H1 (cell line): ENCODE data around the gene SAAL1. TPM values are rescaled to one million over a fixed set of nuclear protein-coding genes. Genes with fewer than 3 reads are reported as not detected.

Source experiments
- CTCF ChIA-PET: fragments of 300-600 bp; sonication (Branson Sonifier 250); formaldehyde crosslinking; loops from one replicate; lab custom pipeline; 2021; ENCODE audit not compliant: partially characterized antibody; lab: Charles Lee
- POLR2A ChIA-PET: fragments of 300-600 bp; sonication (Branson Sonifier 250); formaldehyde crosslinking; loops from one replicate; lab custom pipeline; 2021; ENCODE audit warnings: inconsistent platforms; ENCODE audit not compliant: partially characterized antibody; lab: Charles Lee
- DNase-seq, 2 experiments: peaks; one replicate each; pipeline versions ENCODE4 v3.0.0 to v3.0.0-alpha.2; 2010 to 2022; ENCODE audit warnings: low spot score in 2 of 2, low read depth in 1 of 2, mixed read lengths in 1 of 2
- FAIRE-seq: peaks from 2 replicates; lab custom pipeline; 2011; peaks lifted over from hg19 to GRCh38; lab: Jason Lieb, UNC
- H2AFZ ChIP-seq: 2 replicates; pipeline ENCODE4 v1.8.1; 2012; ENCODE audit warnings: low read length, inconsistent platforms
- H2AK5ac ChIP-seq: 2 replicates; pipeline ENCODE4 v1.6.1; 2013; ENCODE audit warnings: low read depth, low read length
- H2BK120ac ChIP-seq: replicated peaks from 2 replicates; pipeline ENCODE3; 2013; ENCODE audit warnings: low read depth, low read length, inconsistent platforms
- H2BK12ac ChIP-seq: 2 replicates; pipeline ENCODE4 v1.6.1; 2013; ENCODE audit warnings: low read depth, low read length
- H2BK15ac ChIP-seq: 2 replicates; pipeline ENCODE4 v1.6.1; 2013; ENCODE audit warnings: low read length
- H2BK20ac ChIP-seq: 2 replicates; pipeline ENCODE4 v1.6.1; 2013; ENCODE audit warnings: low read length
- H2BK5ac ChIP-seq: 2 replicates; pipeline ENCODE4 v1.6.1; 2013; ENCODE audit warnings: low read depth, low read length
- H3K14ac ChIP-seq: 2 replicates; pipeline ENCODE4 v1.6.1; 2013; ENCODE audit warnings: inconsistent platforms; ENCODE audit not compliant: insufficient read length
- H3K18ac ChIP-seq: 2 replicates; pipeline ENCODE4 v1.6.1; 2013; ENCODE audit warnings: low read length; ENCODE audit errors: extremely low read depth
- H3K23ac ChIP-seq: 2 replicates; pipeline ENCODE4 v1.6.1; 2013; ENCODE audit warnings: inconsistent platforms; ENCODE audit not compliant: insufficient read length
- H3K23me2 ChIP-seq: 2 replicates; pipeline ENCODE4 v1.6.1; 2013; ENCODE audit warnings: low read depth, low read length
- H3K27ac ChIP-seq: 2 replicates; pipeline ENCODE4 v1.6.1; 2011; ENCODE audit warnings: low read depth, low read length, inconsistent platforms
- H3K27me3 ChIP-seq, 4 experiments: replicated peaks in 1 of 4; 1 replicate in 1 of 4; 2 replicates in 3 of 4; pipeline versions ENCODE4 v1.6.1 to v1.8.1; 2011 to 2013; ENCODE audit warnings: low read length in 3 of 4, mild to moderate bottlenecking in 3 of 4, inconsistent platforms in 2 of 4, mixed read lengths in 2 of 4, moderate library complexity in 1 of 4; ENCODE audit not compliant: control insufficient read depth in 3 of 4, insufficient read depth in 3 of 4; ENCODE audit errors: extremely low read depth in 1 of 4
- H3K36me3 ChIP-seq, 4 experiments: 2 replicates each; pipeline versions ENCODE4 v1.6.1 to v1.8.1; 2011 to 2013; ENCODE audit warnings: mild to moderate bottlenecking in 4 of 4, low read length in 3 of 4, moderate library complexity in 2 of 4, control low read depth in 1 of 4, inconsistent platforms in 1 of 4; ENCODE audit not compliant: insufficient read depth in 4 of 4, control insufficient read depth in 2 of 4
- H3K4ac ChIP-seq: replicated peaks from 2 replicates; pipeline ENCODE3; 2013; ENCODE audit warnings: low read length, low read depth, mixed read lengths, inconsistent platforms; ENCODE audit not compliant: insufficient read length
- H3K4me1 ChIP-seq, 4 experiments: replicated peaks in 1 of 4; 1 replicate in 1 of 4; 2 replicates in 3 of 4; pipeline versions ENCODE4 v1.6.1 to v1.8.1; 2011 to 2013; ENCODE audit warnings: low read length in 3 of 4, inconsistent platforms in 2 of 4, mixed read lengths in 1 of 4; ENCODE audit not compliant: insufficient read depth in 4 of 4, control insufficient read depth in 3 of 4
- H3K4me2 ChIP-seq, 2 experiments: 2 replicates each; pipeline versions ENCODE4 v1.6.1 to v1.8.1; 2011 to 2013; ENCODE audit warnings: low read depth in 2 of 2, low read length in 2 of 2, control low read depth in 1 of 2, inconsistent platforms in 1 of 2, mild to moderate bottlenecking in 1 of 2; ENCODE audit not compliant: insufficient read depth in 1 of 2
- H3K4me3 ChIP-seq, 4 experiments: fragments of 200-600, 300-600 bp in 1 of 4; sonication (generic), shearing (Covaris generic), sonication (Bioruptor Twin) in 1 of 4; 2 replicates each; pipeline versions ENCODE4 v1.5.1 to v1.8.1; 2011 to 2016; ENCODE audit warnings: low read length in 4 of 4, low read depth in 3 of 4, control low read depth in 2 of 4, inconsistent platforms in 2 of 4, mild to moderate bottlenecking in 2 of 4, mixed read lengths in 1 of 4, moderate library complexity in 1 of 4; ENCODE audit not compliant: insufficient read depth in 2 of 4; ENCODE audit errors: extremely low read depth in 1 of 4
- H3K56ac ChIP-seq: replicated peaks from 2 replicates; pipeline ENCODE3; 2013; ENCODE audit warnings: low read depth, mild to moderate bottlenecking, mixed read lengths, low read length, inconsistent platforms; ENCODE audit not compliant: insufficient read length
- H3K79me1 ChIP-seq: 2 replicates; pipeline ENCODE4 v1.6.1; 2013; ENCODE audit warnings: low read depth, low read length, control low read depth
- H3K79me2 ChIP-seq, 2 experiments: 2 replicates each; pipeline versions ENCODE4 v1.6.1 to v1.8.1; 2012 to 2013; ENCODE audit warnings: low read length in 2 of 2, mild to moderate bottlenecking in 2 of 2, inconsistent platforms in 1 of 2; ENCODE audit not compliant: insufficient read depth in 2 of 2, control insufficient read depth in 1 of 2
- H3K9ac ChIP-seq, 4 experiments: replicated peaks in 1 of 4; 1 replicate in 1 of 4; 2 replicates in 3 of 4; pipeline versions ENCODE4 v1.6.1 to v1.8.1; 2011 to 2013; ENCODE audit warnings: low read depth in 3 of 4, low read length in 3 of 4, control low read depth in 2 of 4, mild to moderate bottlenecking in 2 of 4, moderate library complexity in 2 of 4, inconsistent platforms in 1 of 4; ENCODE audit errors: extremely low read depth in 1 of 4
- H3K9me3 ChIP-seq, 2 experiments: 2 replicates each; pipeline versions ENCODE4 v1.6.1 to v1.8.1; 2012 to 2013; ENCODE audit warnings: mild to moderate bottlenecking in 2 of 2, moderate library complexity in 2 of 2, control low read depth in 1 of 2, inconsistent platforms in 1 of 2, low read depth in 1 of 2, low read length in 1 of 2, mixed read lengths in 1 of 2; ENCODE audit not compliant: insufficient read depth in 2 of 2
- H4K20me1 ChIP-seq, 2 experiments: replicated peaks in 1 of 2; 2 replicates each; pipeline versions ENCODE3 to v1.8.1; 2011 to 2013; ENCODE audit warnings: inconsistent platforms in 2 of 2, low read length in 2 of 2, mild to moderate bottlenecking in 1 of 2; ENCODE audit not compliant: insufficient read depth in 2 of 2, control insufficient read depth in 1 of 2
- H4K5ac ChIP-seq: 2 replicates; pipeline ENCODE4 v1.6.1; 2013; ENCODE audit warnings: low read length, low read depth, mixed read lengths, inconsistent platforms; ENCODE audit not compliant: insufficient read length
- H4K8ac ChIP-seq: 2 replicates; pipeline ENCODE4 v1.8.0; 2013; ENCODE audit warnings: mild to moderate bottlenecking, moderate library complexity, low read length, inconsistent platforms; ENCODE audit not compliant: insufficient read depth; ENCODE audit errors: extremely low read depth
- H4K91ac ChIP-seq: replicated peaks from 2 replicates; pipeline ENCODE3; 2013; ENCODE audit warnings: low read length, mixed read lengths, inconsistent platforms; ENCODE audit not compliant: insufficient read length
- CHD2 ChIP-seq: IDR thresholded peaks from 2 replicates; pipeline ENCODE4 v1.6.1; 2012; ENCODE audit warnings: low read length, improper control_type of control experiment
- EGR1 ChIP-seq: IDR thresholded peaks from 2 replicates; pipeline ENCODE4 v1.6.1; 2011; ENCODE audit warnings: low read depth, low read length, borderline replicate concordance
- JUN ChIP-seq: IDR thresholded peaks from 2 replicates; pipeline ENCODE4 v1.6.1; 2011; ENCODE audit warnings: low read depth, mild to moderate bottlenecking, improper control_type of control experiment, low read length
- RNF2 ChIP-seq: fragments of 200-900, 300-1000 bp; sonication (generic); IDR thresholded peaks from 2 replicates; pipeline ENCODE4 v1.7.1; 2016; ENCODE audit warnings: borderline replicate concordance, low read depth, mild to moderate bottlenecking, antibody characterized with exemption, low read length; ENCODE audit not compliant: poor library complexity, severe bottlenecking; ENCODE audit errors: missing control alignments
- TCF12 ChIP-seq: IDR thresholded peaks from 2 replicates; pipeline ENCODE4 v1.6.1; 2011; ENCODE audit warnings: low read depth, mild to moderate bottlenecking, low read length
- USF2 ChIP-seq: IDR thresholded peaks from 2 replicates; pipeline ENCODE4 v1.6.1; 2011; ENCODE audit warnings: low read length, improper control_type of control experiment
- WGBS, 2 experiments: shearing (Covaris generic) in 1 of 2; methylation state at CpG; one replicate each; pipeline versions ENCODE4 v1.1.6 to v1.1.7; 2013 to 2015; ENCODE audit warnings: low lambda C conversion rate in 2 of 2, mixed read lengths in 2 of 2, inconsistent platforms in 1 of 2, low coverage in 1 of 2, missing lambda C conversion rate in 1 of 2; ENCODE audit not compliant: insufficient replicate concordance in 2 of 2, insufficient coverage in 1 of 2, insufficient read length in 1 of 2; ENCODE audit errors: extremely low coverage in 1 of 2, missing lambda C conversion rate in 1 of 2; 5-methylcytosine and 5-hydroxymethylcytosine counted together
- polyA plus RNA-seq, 7 experiments: library from polyadenylated mRNA; depleted of rRNA in 3 of 7; stranded (reverse) in 5 of 7; unstranded in 2 of 7; fragments of >200 nt in 5 of 7; fragments of 200-250 nt in 2 of 7; gene quantifications; 1 replicate in 5 of 7; 2 replicates in 1 of 7; 4 replicates in 1 of 7; pipeline versions ENCODE4 v1.2.1 to v1.2.3, GENCODE V29; 2011 to 2013; ENCODE audit warnings: missing spikeins in 2 of 7, mixed read lengths in 2 of 7
- total RNA-seq: library from RNA; stranded (reverse); fragmentation: NEBNext Ultra II Directional; extraction: Animal tissue kit (Norgen Biotek cat#: 25700); gene quantifications from 2 replicates; pipeline ENCODE4 v1.2.1, GENCODE V29; 2021

SAAL1 gene
- total and polyA plus RNA-seq, 2 of the 8 experiments (the other 6 are each of a cell fraction or from before 2014, with no cell fraction given): 26.4 to 46.6 TPM

- H4K8ac ChIP-seq: no peak overlapping the region
- H3K9me3 ChIP-seq: 0 out of 4 replicates have a peak, but pooled peaks cover 0 to 2% of the 10 kb centered on the region in 2 experiments
- WGBS, 2 experiments: 76% methylated on average over 3 of the region's 3 CpGs; no CpG with 5 or more reads in 1 of the 2 experiments
- H2BK20ac ChIP-seq: no peak overlapping the region
- no peak overlapping the region for H2AK5ac ChIP-seq
- no peaks in the 10 kb centered on the region for H3K23me2 ChIP-seq
- no peak overlapping the region for H2BK15ac ChIP-seq
- H2BK12ac ChIP-seq: no peak overlapping the region
- H3K36me3 ChIP-seq: no peaks in the 10 kb centered on the region
- no peak overlapping the region for H4K91ac ChIP-seq
- H3K9ac ChIP-seq: no peak overlapping the region
- H2BK120ac ChIP-seq: no peak overlapping the region
- no peak overlapping the region for H3K56ac ChIP-seq
- no peaks in the 10 kb centered on the region for H3K79me1 ChIP-seq
- no peak overlapping the region for H2AFZ ChIP-seq
- no peaks in the 10 kb centered on the region for H3K27me3 ChIP-seq
- H4K5ac ChIP-seq: no peak overlapping the region
- H3K4me3 ChIP-seq: no peak overlapping the region
- no peak overlapping the region for H3K14ac ChIP-seq
- no peak overlapping the region for H3K4ac ChIP-seq
- POLR2A ChIA-PET: no interaction called here
- CTCF ChIA-PET: interaction anchor here (1.4 to 2.7 kb wide), 4 partner anchors 20 to 52 kb away, joined by 4 to 9 read pairs (median 4); partner anchors contain the start of gene SAAL1
- DNase-seq: no peak
- FAIRE-seq: no peak
- no peak overlapping the region for H3K4me2 ChIP-seq
- H3K18ac ChIP-seq: no peak overlapping the region
- no peak overlapping the region for H3K27ac ChIP-seq
- TF ChIP-seq RNF2 (no peak), EGR1 (no peak), JUN (no peak), USF2 (no peak), TCF12 (no peak), CHD2 (no peak)
- no peak overlapping the region for H2BK5ac ChIP-seq
- H3K4me1 ChIP-seq: peaks cover 0 to 5% (median 0%) of the 10 kb centered on the region in 4 experiments; a peak in 2 of 7 replicates
- no peaks in the 10 kb centered on the region for H4K20me1 ChIP-seq
- no peak overlapping the region for H3K23ac ChIP-seq
- H3K79me2 ChIP-seq: no peaks in the 10 kb centered on the region
These were observed 45.7 kb upstream of the SAAL1 start for GRCh38 chr11:18151581-18151980.
